HepG2 (cell line): ENCODE measurements around the gene MARF1. TPM values are rescaled to one million over a fixed set of nuclear protein-coding genes. Genes with fewer than 3 reads are reported as not detected.

Experiments used
- CENPT ChIP-seq: sonication (generic); formaldehyde crosslinking; IDR thresholded peaks from 2 replicates; pipeline ENCODE4 v1.8.0; 2022; ENCODE audit warnings: low read depth, mild to moderate bottlenecking, moderate library complexity, missing genetic modification reagents
- DRAP1 ChIP-seq: IDR thresholded peaks from 2 replicates; pipeline ENCODE4 v1.6.1; 2016; ENCODE audit warnings: missing genetic modification reagents, missing compliant biosample characterization
- GLI4 ChIP-seq: sonication (generic); formaldehyde crosslinking; IDR thresholded peaks from 2 replicates; pipeline ENCODE4 v1.5.1; 2020; ENCODE audit warnings: missing genetic modification reagents, mild to moderate bottlenecking, moderate library complexity, borderline replicate concordance
- HBP1 ChIP-seq: IDR thresholded peaks from 2 replicates; pipeline ENCODE4 v1.6.1; 2016; ENCODE audit warnings: low read depth, control low read depth
- MYC ChIP-seq: sonication (generic); formaldehyde crosslinking; IDR thresholded peaks from 2 replicates; pipeline ENCODE4 v1.9.0; 2021; ENCODE audit warnings: missing genetic modification reagents, borderline replicate concordance
- RELA ChIP-seq: sonication (generic); formaldehyde crosslinking; IDR thresholded peaks from 2 replicates; pipeline ENCODE4 v1.4.0; 2020; ENCODE audit warnings: missing genetic modification reagents
- SP1 ChIP-seq, 2 experiments: fragments of 450-650 bp in 1 of 2; sonication (generic) in 1 of 2; formaldehyde crosslinking in 1 of 2; IDR thresholded peaks; 2 replicates each; pipeline versions ENCODE4 v1.4.0 to v1.6.1; 2016 to 2020; ENCODE audit warnings: missing genetic modification reagents in 1 of 2
- UBTF ChIP-seq: sonication (generic); formaldehyde crosslinking; IDR thresholded peaks from 2 replicates; pipeline ENCODE4 v1.4.0; 2020; ENCODE audit warnings: mild to moderate bottlenecking, missing genetic modification reagents
- ZNF383 ChIP-seq: sonication (generic); formaldehyde crosslinking; IDR thresholded peaks from 2 replicates; pipeline ENCODE4 v1.4.0; 2020; ENCODE audit warnings: missing genetic modification reagents, mild to moderate bottlenecking, borderline replicate concordance
- ZNF7 ChIP-seq: IDR thresholded peaks from 2 replicates; pipeline ENCODE4 v1.6.1; 2016; ENCODE audit warnings: missing biosample characterization, missing genetic modification reagents
- polyA plus RNA-seq, 8 experiments: library from polyadenylated mRNA; depleted of rRNA in 3 of 8; stranded (reverse) in 7 of 8; unstranded in 1 of 8; fragments of >200 nt; fragmentation: Illumina TruSeq in 4 of 8; extraction: Trizol in 4 of 8; gene quantifications; 2 replicates each; pipeline versions ENCODE4 v1.2.1 to v1.2.3, GENCODE V29; 2011 to 2016; ENCODE audit warnings: low read depth in 4 of 8, missing spikeins in 1 of 8, mixed read lengths in 1 of 8; ENCODE audit not compliant: insufficient read depth in 1 of 8
- total RNA-seq, 5 experiments: library from RNA; depleted of rRNA; stranded (reverse); fragments of >200 nt; fragmentation: Illumina TruSeq; extraction: Trizol; gene quantifications; 2 replicates each; pipeline ENCODE4 v1.2.3, GENCODE V29; 2016; ENCODE audit warnings: low read depth in 1 of 5

The MARF1 gene
- total and polyA plus RNA-seq, 2 of the 13 experiments (the other 11 are each of a cell fraction or from before 2014, with no cell fraction given) = 8.7 to 20.7 TPM

- TF ChIP-seq DRAP1 (CRISPR knock-in tag) (no peak), MYC (CRISPR knock-in tag) (no peak), UBTF (CRISPR knock-in tag) (0 out of 2 replicates have a peak, but pooled peaks have one; percentile 29), CENPT (CRISPR knock-in tag) (no peak), ZNF7 (CRISPR knock-in tag) (no peak), GLI4 (no peak), SP1 (IDR thresholded peaks at IDR 0.05) (no peak), SP1 (CRISPR knock-in tag; IDR thresholded peaks at IDR 0.05) (no peak), RELA (no peak), ZNF383 (CRISPR knock-in tag) (no peak), HBP1 (no peak)
- TF ChIP-seq, all 625 proteins: peak for 7
Measured at GRCh38 chr16:15548482-15548891, 94.5 kb downstream of the MARF1 start (continued).
